Upper lobe of left lung (tissue), 6 donors: ENCODE results near the gene TMEM114. TPM values are rescaled to one million over a fixed set of nuclear protein-coding genes. Genes with fewer than 3 reads are reported as not detected.

Source experiments
- ATAC-seq, 2 donors: fragments of 200-7000 bp; cut with Tn5 transposase; one replicate each; pipeline ENCODE4 v1.9.1; 2022; ENCODE audit warnings: mild to moderate bottlenecking in 2 of 2, moderate library complexity in 2 of 2; ENCODE audit not compliant: low FRiP score in 2 of 2
- DNase-seq, 2 donors: peaks; one replicate each; pipeline ENCODE4 v3.0.0-alpha.2; 2019 to 2020
- H3K27ac ChIP-seq, 4 donors: fragments of 200-600 bp; sonication (generic); one replicate each; pipeline ENCODE4 v1.5.1; 2016 to 2019
- H3K27me3 ChIP-seq, 4 donors: fragments of 200-600 bp; sonication (generic); one replicate each; pipeline ENCODE4 v1.5.1; 2017 to 2019
- H3K36me3 ChIP-seq, 4 donors: fragments of 200-600 bp; sonication (generic); one replicate each; pipeline ENCODE4 v1.5.1; 2016 to 2019
- H3K4me1 ChIP-seq, 4 donors: fragments of 200-600 bp; sonication (generic); one replicate each; pipeline ENCODE4 v1.5.1; 2018 to 2019
- H3K4me3 ChIP-seq, 4 donors: fragments of 200-600 bp; sonication (generic); one replicate each; pipeline ENCODE4 v1.5.1; 2017 to 2019; ENCODE audit warnings: mild to moderate bottlenecking in 2 of 4, moderate library complexity in 1 of 4
- H3K9me3 ChIP-seq, 4 donors: fragments of 200-600 bp; sonication (generic); one replicate each; pipeline ENCODE4 v1.5.1; 2018 to 2019
- CTCF ChIP-seq, 6 experiments: fragments of 450-650 bp in 4 of 6; fragments of 200-600 bp in 2 of 6; sonication (generic) in 2 of 6; IDR thresholded peaks; one replicate each; pipeline ENCODE4 v1.5.1; 2016 to 2019; ENCODE audit warnings: antibody characterized with exemption in 6 of 6
- EP300 ChIP-seq, 4 donors: sonication (generic); formaldehyde crosslinking; IDR thresholded peaks; one replicate each; pipeline ENCODE4 v1.5.1; 2017; ENCODE audit warnings: antibody characterized with exemption in 4 of 4, control low read depth in 2 of 4
- POLR2A ChIP-seq, 4 donors: fragments of 450-650 bp; IDR thresholded peaks; one replicate each; pipeline ENCODE4 v1.5.1; 2016 to 2017; ENCODE audit warnings: antibody characterized with exemption in 4 of 4, mild to moderate bottlenecking in 2 of 4
- POLR2AphosphoS5 ChIP-seq, 2 donors: sonication (generic); formaldehyde crosslinking; IDR thresholded peaks; one replicate each; pipeline ENCODE4 v1.5.1; 2017; ENCODE audit warnings: antibody characterized with exemption in 2 of 2
- WGBS, 2 donors: methylation state at CpG; one replicate each; pipeline ENCODE4 v1.1.5; 2017 to 2018; 5-methylcytosine and 5-hydroxymethylcytosine counted together
- total RNA-seq, 6 donors: library from RNA; depleted of rRNA in 4 of 6; stranded (reverse); fragments of >200 nt in 4 of 6; gene quantifications; one replicate each; pipeline versions ENCODE4 v1.1.0 to v1.2.1, GENCODE V29; 2016 to 2021
- donor health status: DM: no; HTN: no; CAD: no; lungs with moderate emphysema.
- donor health status: DM: no; HTN: yes; CAD: no; lungs with severe emphysema.

TMEM114 gene
- total RNA-seq, 6 donors from 2014 or later, result not detected

GRCh38 chr16:8547762-8548161, 42.5 kb downstream of the TMEM114 start:
- ATAC-seq (no peak), DNase-seq (no peak)
- 69 to 74% methylated on average over 8 of the region's 8 CpGs for WGBS, 2 donors
- H3K27me3 ChIP-seq, result no peaks in the 10 kb centered on the region
- no peaks in the 10 kb centered on the region for H3K36me3 ChIP-seq
- H3K4me1 ChIP-seq, result no peaks in the 10 kb centered on the region
- H3K27ac ChIP-seq, result no peak overlapping the region
- no peak for TF ChIP-seq POLR2AphosphoS5 (IDR thresholded peaks at IDR 0.05)
- no peak for TF ChIP-seq EP300 (IDR thresholded peaks at IDR 0.05)
- TF ChIP-seq POLR2A (IDR thresholded peaks at IDR 0.05), result no peak
- H3K9me3 ChIP-seq, result no peaks in the 10 kb centered on the region
- no peak overlapping the region for H3K4me3 ChIP-seq

- Histone ChIP-seq H3K27me3 (no peaks in the 10 kb centered on the region), H3K9me3 (no peaks in the 10 kb centered on the region), H3K4me3 (no peak overlapping the region), H3K36me3 (no peaks in the 10 kb centered on the region), H3K4me1 (no peaks in the 10 kb centered on the region), H3K27ac (no peak overlapping the region)
- TF ChIP-seq EP300 (IDR thresholded peaks at IDR 0.05) (no peak), CTCF (IDR thresholded peaks at IDR 0.05) (no peak), POLR2AphosphoS5 (IDR thresholded peaks at IDR 0.05) (no peak), POLR2A (IDR thresholded peaks at IDR 0.05) (no peak)
- 72 to 83% methylated on average over 5 of the region's 5 CpGs for WGBS, 2 donors
- DNase-seq (no peak), ATAC-seq (no peak)
Observed at GRCh38 chr16:8544406-8544805, 45.9 kb downstream of the TMEM114 start.

- H3K27ac ChIP-seq, result no peak overlapping the region
- WGBS, 2 donors, result 47 to 72% methylated on average over 3 of the region's 3 CpGs
- DNase-seq (no peak), ATAC-seq (no peak)
- no peaks in the 10 kb centered on the region for H3K27me3 ChIP-seq
- no peaks in the 10 kb centered on the region for H3K9me3 ChIP-seq
- no peak overlapping the region for H3K4me3 ChIP-seq
- H3K36me3 ChIP-seq, result no peaks in the 10 kb centered on the region
- H3K4me1 ChIP-seq, result no peaks in the 10 kb centered on the region
- TF ChIP-seq POLR2AphosphoS5 (IDR thresholded peaks at IDR 0.05) (no peak), EP300 (IDR thresholded peaks at IDR 0.05) (no peak), CTCF (IDR thresholded peaks at IDR 0.05) (no peak), POLR2A (IDR thresholded peaks at IDR 0.05) (no peak)
Observed at GRCh38 chr16:8543258-8543657, 47.1 kb downstream of the TMEM114 start.

- WGBS, 2 donors, result 24 to 42% methylated on average over 2 of the region's 2 CpGs
- DNase-seq (no peak), ATAC-seq (no peak)
- TF ChIP-seq CTCF (IDR thresholded peaks at IDR 0.05) (no peak), POLR2A (IDR thresholded peaks at IDR 0.05) (no peak), POLR2AphosphoS5 (IDR thresholded peaks at IDR 0.05) (no peak), EP300 (IDR thresholded peaks at IDR 0.05) (no peak)
- no peaks in the 10 kb centered on the region for H3K9me3 ChIP-seq
- H3K27ac ChIP-seq, result no peak overlapping the region
- H3K36me3 ChIP-seq, result no peaks in the 10 kb centered on the region
- no peak overlapping the region for H3K4me3 ChIP-seq
- no peaks in the 10 kb centered on the region for H3K4me1 ChIP-seq
- H3K27me3 ChIP-seq, result no peaks in the 10 kb centered on the region
Observed at GRCh38 chr16:8542393-8542792, 47.9 kb downstream of the TMEM114 start.

- Histone ChIP-seq H3K27me3 (no peaks in the 10 kb centered on the region), H3K27ac (no peak overlapping the region), H3K9me3 (no peaks in the 10 kb centered on the region), H3K36me3 (no peaks in the 10 kb centered on the region), H3K4me3 (no peak overlapping the region), H3K4me1 (no peaks in the 10 kb centered on the region)
- DNase-seq (no peak), ATAC-seq (no peak)
- TF ChIP-seq POLR2A (IDR thresholded peaks at IDR 0.05) (no peak), EP300 (IDR thresholded peaks at IDR 0.05) (no peak), CTCF (IDR thresholded peaks at IDR 0.05) (no peak), POLR2AphosphoS5 (IDR thresholded peaks at IDR 0.05) (no peak)
- 66% methylated on average over 4 of the region's 4 CpGs; no CpG with 5 or more reads in 1 of the 2 donors for WGBS, 2 donors
Observed at GRCh38 chr16:8541868-8542267, 48.4 kb downstream of the TMEM114 start.
